ENCODE measurements around the gene FMNL1. TPM values are rescaled to one million over a fixed set of nuclear protein-coding genes. Genes with fewer than 3 reads are reported as not detected.

Gene FMNL1
- total RNA-seq, 1 donor from 2014 or later = 8.7 TPM

DNA sequence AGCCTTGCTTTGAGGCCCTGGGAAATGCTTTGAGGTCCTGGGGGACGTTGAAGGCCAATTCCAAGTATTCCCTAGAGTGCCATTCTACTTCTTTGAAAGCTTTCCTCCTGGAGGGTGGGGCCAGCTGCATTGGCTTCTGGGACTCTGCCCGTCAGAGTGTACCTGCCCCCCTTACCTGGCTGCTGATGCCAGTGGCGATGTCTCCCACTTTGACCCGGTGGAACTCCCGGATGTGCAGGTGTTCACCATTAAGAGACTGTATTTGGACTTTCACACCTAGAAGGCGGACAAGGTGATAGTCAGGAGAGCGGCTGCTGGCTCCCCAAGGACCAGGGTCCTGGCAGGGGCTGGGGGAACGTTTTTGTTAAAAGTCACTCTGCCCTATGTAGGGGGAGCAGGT is 43.3 kb downstream of the FMNL1 start:
- no peak overlapping the region for H3K4me3 ChIP-seq
- intact Hi-C loops (cut with micrococcal nuclease) = no loop called here
- no peaks in the 10 kb centered on the region for H3K9me3 ChIP-seq (replicated peaks)
- H3K27me3 ChIP-seq (ENCODE audit: low read depth) = no peaks in the 10 kb centered on the region
- H3K27ac ChIP-seq (replicated peaks) = no peak overlapping the region
- peaks cover 51% of the 10 kb centered on the region for H3K4me1 ChIP-seq
- peaks cover 66% of the 10 kb centered on the region for H3K36me3 ChIP-seq
- no peak for TF ChIP-seq CTCF (IDR thresholded peaks at IDR 0.05; ENCODE audit: borderline replicate concordance)
- DNase-seq = no peak

GRCh38 chr17:45265821-45266220 is 44.1 kb downstream of the FMNL1 start:
- Histone ChIP-seq H3K27me3 (ENCODE audit: low read depth) (no peaks in the 10 kb centered on the region), H3K36me3 (peaks cover 74% of the 10 kb centered on the region), H3K9me3 (replicated peaks) (no peaks in the 10 kb centered on the region), H3K4me1 (peaks cover 44% of the 10 kb centered on the region), H3K27ac (replicated peaks) (peak overlapping the region; percentile 30), H3K4me3 (no peak overlapping the region)
- no peak for DNase-seq
- no peak for TF ChIP-seq CTCF (IDR thresholded peaks at IDR 0.05; ENCODE audit: borderline replicate concordance)
- intact Hi-C loops (cut with micrococcal nuclease) = no loop called here

GRCh38 chr17:45266372-45266926 is 44.8 kb downstream of the FMNL1 start:
- intact Hi-C loops (cut with micrococcal nuclease) = no loop called here
- H3K27ac ChIP-seq (replicated peaks) = peak overlapping the region; percentile 30
- H3K4me3 ChIP-seq = no peak overlapping the region
- H3K9me3 ChIP-seq (replicated peaks) = no peaks in the 10 kb centered on the region
- peaks cover 81% of the 10 kb centered on the region for H3K36me3 ChIP-seq
- no peaks in the 10 kb centered on the region for H3K27me3 ChIP-seq (ENCODE audit: low read depth)
- DNase-seq = no peak
- TF ChIP-seq CTCF (IDR thresholded peaks at IDR 0.05; ENCODE audit: borderline replicate concordance) = no peak
- H3K4me1 ChIP-seq = peaks cover 37% of the 10 kb centered on the region

DNA sequence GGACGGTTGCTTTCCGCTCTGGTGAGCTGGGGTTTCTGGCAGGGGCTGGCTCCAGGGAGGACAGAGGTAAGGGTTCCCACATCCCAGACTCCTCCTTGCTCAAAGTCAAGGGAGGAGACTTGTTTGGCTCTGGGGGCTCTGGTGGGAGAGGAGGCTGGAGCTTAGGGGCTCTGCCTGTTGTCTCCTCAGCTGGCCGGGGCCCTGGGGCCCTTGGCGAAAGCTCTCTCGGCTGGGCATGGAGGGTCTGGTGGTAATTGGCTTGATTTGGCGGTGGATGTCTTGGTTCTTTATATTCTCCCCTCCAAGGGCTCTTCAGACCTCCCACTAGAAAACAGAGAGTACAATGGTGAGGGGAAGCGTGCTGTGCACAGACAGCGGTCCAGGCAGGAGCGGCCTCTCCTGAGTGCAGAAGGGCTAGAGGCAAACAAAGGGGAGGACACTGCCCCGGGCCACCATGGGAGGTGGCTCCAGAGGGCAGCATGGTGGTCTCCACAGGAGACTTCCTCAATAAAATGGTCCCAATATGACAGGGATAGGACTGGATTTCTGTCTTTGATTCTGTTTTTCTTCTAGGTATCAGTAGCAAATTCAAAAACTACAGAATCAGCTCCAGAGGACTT is 45.9 kb downstream of the FMNL1 start:
- no peak for DNase-seq
- Histone ChIP-seq H3K4me1 (peaks cover 26% of the 10 kb centered on the region), H3K9me3 (replicated peaks) (no peaks in the 10 kb centered on the region), H3K4me3 (no peak overlapping the region), H3K36me3 (peaks cover 92% of the 10 kb centered on the region), H3K27me3 (ENCODE audit: low read depth) (no peaks in the 10 kb centered on the region), H3K27ac (replicated peaks) (no peak overlapping the region)
- intact Hi-C loops (cut with micrococcal nuclease) = no loop called here
- no peak for TF ChIP-seq CTCF (IDR thresholded peaks at IDR 0.05; ENCODE audit: borderline replicate concordance)

DNA sequence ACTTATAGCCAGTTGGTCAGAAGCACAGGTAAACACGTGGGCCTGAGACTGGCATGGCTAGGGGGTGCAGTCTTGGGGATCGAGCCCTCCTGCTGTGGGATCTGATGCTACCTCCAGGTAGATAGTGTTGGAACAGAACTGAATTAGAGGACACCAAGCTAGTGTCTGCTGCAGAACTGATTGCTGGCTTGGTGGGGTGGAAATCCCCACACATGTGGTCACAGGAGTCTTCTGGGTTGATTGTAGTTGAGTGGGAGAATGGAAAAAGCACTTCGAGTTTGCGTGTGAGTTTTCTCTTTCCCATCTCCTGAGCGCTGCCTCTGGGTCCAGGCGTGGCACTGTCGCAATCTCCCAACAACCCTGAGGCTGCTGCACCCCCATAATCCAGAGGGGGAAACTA is 48.2 kb downstream of the FMNL1 start:
- Histone ChIP-seq H3K4me3 (no peak overlapping the region), H3K27ac (replicated peaks) (no peak overlapping the region), H3K4me1 (peaks cover 16% of the 10 kb centered on the region), H3K27me3 (ENCODE audit: low read depth) (no peaks in the 10 kb centered on the region), H3K9me3 (replicated peaks) (no peaks in the 10 kb centered on the region), H3K36me3 (peaks cover 98% of the 10 kb centered on the region)
- DNase-seq = no peak
- intact Hi-C loops (cut with micrococcal nuclease) = no loop called here
- TF ChIP-seq CTCF (IDR thresholded peaks at IDR 0.05; ENCODE audit: borderline replicate concordance) = no peak

Data from left ventricle myocardium inferior (tissue), 1 donor.